SK-N-DZ (cell line): ENCODE results near the gene TAOK1.
"Not testable (repeated sequence)": the region's sequence is repeated elsewhere in the genome, so short reads cannot be mapped to it uniquely, and the experiment has no call there.

ENCODE experiments used
- DNase-seq: peaks from one replicate; pipeline ENCODE4 v3.0.0-alpha.2; 2015; ENCODE audit warnings: low spot score

TAOK1 gene

DNA sequence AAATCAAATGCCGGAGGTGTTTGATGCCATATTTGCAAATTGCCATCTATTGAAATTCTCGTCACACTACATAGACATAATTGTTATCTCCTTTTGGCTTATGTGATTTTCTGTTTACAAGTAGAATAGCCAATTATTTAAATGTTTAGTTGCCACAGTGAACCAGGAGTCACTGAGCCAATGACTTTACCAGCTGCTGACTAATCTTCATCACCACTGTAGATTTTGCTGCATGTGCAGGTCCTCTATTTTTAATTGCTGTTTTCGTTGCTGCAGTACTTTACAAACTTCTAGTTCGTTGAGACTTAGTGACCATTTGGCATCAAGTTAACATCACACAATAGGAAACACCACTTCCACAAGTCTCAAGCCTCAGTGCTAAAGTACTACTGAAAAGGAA, 153.9 kb downstream of the TAOK1 start:
- DNase-seq = no peak

DNA sequence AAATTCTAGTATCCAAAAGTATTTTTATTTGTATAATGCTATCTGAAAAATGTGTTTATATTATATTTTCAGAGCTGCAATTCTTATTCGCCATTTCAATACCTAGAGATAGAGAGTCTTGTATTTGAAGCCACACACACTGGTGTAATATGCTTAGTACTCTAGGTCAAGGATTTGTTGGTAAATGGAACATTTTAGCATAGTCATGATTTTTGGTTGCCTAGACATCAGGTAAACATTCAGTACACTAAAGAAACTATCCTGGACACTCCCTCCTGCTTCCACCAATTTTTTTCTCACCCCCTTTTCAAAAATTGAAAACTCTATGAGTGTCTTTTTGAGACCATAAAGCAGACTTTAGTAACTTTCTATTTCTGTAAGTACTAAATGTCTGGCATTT, 155.9 kb downstream of the TAOK1 start:
- no peak for DNase-seq

DNA sequence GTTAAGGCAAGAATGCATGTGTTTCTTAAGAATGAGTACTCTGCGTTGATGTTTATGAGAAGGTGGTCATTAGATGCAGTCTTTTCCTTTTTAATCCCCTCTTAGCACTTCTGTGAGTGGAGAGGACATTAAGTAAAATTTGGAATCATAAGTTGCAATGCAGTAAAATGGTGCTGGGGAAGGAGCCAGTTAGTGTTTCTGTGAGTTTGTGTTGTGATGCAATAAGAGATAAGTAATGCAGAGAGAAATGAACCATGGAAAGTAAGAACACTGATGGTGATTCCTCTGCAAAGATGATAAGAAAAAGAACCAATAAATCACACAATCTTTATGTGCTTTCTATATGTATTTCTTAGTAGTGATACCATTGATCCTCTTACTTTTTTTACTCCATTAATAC, 156.7 kb downstream of the TAOK1 start:
- no peak for DNase-seq

DNA sequence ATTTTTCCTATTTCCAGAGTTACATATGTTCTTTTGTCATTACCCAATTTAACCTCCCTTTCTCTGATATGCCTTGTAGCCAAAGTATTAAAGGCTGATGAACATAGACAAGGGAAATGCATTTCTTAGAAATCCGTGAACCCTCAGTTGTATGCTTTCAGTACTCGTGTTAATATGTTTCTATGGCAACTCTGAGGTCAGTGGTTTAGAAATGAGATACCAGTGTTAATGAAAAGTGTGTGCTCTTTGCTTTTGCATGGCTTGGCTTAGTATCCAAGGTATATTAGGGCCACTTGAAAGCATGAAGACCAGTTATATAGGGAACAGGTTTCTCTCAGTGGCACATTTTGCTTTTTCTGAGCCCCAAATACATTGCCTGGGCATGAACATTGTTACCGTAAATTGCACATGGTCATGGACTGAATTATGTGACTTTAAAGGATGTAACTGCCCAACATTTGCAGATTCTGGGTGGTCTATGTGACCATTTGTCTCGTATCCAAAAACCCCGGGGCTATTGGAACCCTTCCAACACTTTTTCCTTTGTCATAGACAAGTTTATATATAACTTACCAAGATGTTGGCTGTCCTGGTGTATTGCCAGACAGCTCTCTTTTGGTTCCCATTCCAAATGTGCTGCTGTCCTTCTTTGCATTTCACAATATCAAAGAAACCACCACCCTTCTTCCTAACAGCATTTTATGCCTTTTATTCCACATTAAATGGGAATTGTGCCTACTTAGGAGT, 159.2 kb downstream of the TAOK1 start:
- DNase-seq = no peak

DNA sequence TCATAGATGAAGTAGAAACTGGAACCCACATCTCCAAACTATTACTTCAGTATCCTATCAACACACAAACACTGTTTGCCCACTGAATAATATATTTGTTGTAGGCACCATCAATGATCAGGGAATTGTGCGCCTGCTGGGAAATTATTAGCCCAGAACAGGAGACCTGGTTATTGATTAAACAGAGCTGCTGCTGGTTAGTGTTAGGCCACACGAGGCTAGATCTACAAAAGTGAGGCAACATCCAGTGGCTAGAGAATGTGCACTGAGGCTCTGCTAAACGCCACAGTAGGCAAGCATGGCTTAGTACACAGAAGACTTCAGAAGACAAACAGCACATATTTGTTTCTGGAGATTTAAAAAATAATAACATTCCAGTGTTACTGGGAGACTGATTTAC, 165.7 kb downstream of the TAOK1 start:
- no peak for DNase-seq

DNA sequence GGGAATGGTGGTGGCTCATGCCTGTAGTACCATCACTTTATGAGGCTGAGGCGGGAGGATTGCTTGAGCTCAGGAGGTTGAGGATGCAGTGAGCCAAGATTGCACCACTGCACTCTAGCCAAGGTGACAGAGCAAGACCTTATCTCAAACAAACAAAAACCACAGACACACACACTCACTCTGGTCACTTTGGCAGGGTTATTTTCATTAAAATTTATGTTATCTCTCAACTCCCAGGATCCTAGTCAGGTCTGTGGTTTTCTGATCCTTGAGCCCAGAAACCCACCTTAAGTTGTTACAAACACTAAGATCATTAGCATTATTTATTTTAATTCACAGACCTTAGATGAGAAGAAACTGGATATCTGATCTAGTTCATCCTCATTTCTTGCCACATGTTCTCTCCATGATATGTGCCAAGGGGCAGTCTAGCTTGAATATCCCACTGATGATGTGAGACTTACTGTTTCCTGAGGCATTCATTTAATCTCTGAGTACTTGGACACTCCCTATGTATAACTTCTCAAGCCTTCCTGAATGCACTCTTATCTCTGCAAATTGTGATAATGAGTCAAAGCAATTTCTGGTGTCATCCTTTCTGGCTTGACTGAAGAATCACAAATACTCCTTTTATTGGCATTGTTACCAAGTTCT, 167.0 kb downstream of the TAOK1 start:
- DNase-seq = no peak

DNA sequence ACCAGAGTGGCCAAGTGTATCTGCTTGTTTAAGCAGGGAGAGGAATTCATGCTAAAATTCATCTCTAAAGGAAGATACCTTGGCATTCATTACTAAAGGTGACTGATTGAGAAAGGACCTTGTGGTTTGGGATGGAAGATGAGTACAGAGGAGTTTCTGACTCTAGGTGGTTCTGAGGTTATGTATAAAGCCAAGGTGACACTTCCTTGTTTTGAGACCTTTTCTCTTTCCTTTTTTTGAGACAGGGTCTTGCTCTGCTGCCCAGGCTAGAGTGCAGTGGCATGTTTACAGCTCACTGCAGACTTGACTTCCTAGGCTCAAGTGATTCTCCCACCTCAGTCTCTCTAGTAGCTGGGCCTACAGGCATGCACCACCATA, 167.6 kb downstream of the TAOK1 start:
- no peak for DNase-seq

DNA sequence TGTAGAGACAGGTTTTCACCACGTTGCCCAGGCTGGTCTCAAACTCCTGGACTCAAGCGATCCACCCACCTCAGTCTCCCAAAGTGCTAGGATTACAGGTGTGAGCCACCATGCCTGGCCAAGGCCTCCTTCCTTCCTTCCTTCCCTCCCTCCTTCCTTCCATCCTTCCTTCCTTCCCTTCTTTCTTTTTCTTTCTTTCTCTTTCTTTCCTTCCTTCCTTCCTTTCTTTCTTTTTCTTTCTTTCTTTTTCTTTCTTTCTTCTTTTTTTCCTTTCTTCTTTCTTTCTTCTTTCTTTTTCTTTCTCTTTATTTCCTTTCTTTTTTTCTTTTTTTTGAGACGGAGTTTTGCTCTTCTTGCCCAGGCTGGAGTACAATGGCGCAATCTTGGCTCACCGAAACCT, 168.0 kb downstream of the TAOK1 start:
- DNase-seq = not testable (repeated sequence)

DNA sequence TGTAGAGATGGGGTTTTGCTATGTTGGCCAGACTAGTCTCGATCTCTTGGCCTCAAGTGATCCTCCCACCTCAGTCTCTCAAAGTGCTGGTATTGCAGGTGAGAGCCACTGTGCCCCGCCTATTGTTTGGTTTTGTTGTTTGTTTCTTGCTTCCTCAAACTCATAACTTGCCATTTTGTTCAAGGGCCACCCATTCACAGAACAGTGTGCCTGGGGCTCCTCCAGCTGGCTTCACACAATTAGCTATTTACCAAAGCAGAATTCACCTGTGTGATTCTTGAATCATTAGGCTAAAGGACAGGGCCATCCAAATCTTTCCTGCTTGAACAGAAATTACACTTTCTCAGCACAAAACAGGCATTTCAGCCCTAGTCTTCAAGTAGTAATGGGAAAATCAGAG, 169.5 kb downstream of the TAOK1 start:
- DNase-seq = no peak

DNA sequence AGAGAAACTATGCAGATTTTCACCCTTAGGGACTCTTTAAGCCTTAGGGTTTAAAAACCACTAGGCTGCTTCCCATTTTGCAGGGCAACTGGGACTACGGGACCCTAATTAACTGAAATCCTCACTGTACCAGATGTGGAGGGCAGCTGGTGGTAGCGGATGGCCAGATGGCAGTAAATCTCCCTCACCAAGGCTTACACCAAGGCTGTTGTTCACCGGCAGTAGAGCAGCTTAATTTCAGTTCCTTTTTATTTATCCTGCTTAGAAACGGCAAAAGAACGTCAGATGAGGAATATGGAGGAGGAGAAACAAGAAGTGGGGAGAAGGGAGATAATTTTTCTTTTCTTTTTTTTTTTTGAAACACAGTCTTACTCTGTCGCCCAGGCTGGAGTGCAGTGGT, 170.2 kb downstream of the TAOK1 start:
- no peak for DNase-seq

DNA sequence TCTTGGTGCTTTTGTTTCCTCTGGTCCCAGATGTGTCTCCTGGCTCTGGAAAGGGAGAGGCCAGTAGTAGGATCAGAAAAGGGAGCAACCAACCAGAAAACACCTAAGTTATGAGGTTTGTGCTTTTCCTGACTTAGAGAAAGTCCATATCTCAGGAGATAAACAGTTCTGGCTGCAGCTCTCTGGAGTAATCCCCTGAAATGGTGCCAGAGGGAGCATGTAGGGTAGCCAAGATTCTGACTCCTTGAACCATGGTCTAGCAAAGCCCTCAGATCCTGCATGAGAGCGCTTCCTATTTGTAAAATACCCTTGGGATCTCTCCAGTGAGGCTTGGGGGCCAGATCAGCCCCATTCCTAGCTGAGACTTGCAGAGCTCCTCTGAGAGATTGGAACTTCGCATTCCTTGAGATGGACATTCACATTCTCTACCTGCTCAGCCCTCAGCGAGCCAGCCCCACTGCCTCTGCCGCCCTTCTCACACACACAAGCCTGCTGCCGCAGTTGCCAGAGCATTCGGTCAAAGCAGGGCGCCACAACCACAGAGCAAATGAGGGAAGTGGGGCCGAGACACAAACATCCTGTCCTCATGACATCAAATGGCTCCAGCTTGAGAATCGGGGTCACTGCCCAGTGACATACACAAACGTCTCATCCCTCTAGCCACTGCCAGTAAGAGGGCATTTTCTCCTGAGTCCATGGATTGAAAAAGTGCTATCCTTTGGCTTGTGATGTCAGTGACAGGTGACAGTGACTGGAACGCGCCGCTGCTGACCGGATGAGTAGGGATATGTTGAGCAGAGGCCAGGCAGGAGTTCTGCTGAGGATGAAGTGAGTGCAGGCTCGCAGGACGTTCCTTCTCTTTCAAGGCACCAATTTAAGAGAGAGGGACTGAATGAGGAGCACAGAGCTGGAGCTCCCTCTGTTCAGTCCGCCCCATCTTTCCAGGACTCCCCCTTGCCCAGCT, 171.7 kb downstream of the TAOK1 start:
- DNase-seq = no peak

DNA sequence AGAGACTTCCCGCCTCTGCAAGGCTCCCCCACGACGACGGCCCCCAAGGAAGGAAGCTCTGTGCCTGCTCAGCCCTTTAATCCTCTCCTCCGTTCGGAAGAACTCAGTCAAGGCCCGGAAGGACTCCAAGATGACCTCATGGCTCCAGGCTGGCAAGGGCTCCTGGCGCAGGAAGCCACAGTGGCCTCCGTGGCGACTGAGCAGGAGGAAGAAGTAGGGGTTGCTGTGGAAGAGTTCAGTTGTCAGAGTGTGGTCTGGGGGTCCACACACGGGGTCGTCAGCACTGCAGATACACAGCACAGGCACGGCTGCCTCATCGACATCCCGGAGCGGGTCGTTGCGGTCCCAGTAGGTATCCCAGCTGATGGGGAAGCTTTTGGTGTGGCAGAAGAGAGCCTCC, 172.5 kb downstream of the TAOK1 start:
- peak; percentile 6 for DNase-seq

DNA sequence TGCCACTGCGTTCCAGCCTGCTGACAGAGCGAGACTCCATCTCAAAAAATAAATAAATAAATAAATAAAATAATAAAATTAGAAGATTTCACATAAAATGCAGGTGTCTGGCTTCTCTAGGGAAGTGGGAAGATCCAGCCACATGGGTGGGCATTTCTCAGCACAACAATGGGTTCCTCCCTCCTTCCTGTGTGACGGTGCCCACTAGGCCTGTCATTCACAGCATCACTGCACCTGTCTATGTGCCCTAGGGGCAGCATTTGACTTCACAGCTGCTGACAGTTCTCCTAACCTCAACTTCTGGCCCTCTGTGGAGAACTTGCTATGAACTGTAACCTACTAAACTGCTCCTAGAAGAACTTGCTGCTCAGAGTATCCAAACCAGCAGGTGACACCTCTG, 173.7 kb downstream of the TAOK1 start:
- DNase-seq = peak; percentile 11

DNA sequence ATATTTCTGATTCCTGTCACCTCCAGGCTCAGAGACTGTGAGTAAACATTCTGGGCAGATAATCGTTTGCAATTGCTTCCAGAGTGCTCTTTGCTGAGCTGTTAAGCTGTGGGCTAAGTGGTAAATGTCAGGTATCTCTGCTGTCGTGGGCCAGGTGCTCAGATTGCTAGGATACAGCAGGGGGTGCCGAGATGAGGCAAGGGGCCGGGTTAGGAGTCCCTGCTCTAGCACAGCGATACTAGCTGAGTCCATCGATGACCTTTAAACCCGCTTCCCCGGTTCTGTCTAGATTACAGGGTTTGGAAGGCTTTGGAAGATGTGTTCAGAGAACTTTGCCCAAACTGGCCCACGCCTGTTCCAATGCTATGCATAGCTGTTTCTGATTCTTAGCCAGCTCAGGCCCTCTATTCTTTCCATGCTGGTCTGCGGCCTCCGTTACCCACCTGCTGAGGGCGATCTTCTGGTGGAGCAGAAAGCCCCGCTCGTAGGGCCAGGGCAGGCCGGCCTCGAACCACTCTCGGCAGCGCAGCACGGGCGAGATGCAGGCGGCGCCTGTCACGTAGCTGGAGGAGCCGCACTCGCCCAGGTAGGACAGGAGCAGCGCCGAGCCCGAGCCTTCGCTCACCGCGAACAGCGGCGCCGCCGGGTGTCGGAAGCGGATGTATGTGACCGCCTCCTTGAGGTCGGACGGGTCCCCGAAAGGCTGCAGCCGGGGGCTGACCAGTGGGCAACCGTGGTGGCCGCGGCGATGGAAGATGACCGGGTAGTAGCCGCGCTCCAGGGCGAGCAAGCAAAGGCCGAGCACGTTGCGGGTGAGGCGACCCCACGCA, 175.7 kb downstream of the TAOK1 start:
- DNase-seq = peak; percentile 55

DNA sequence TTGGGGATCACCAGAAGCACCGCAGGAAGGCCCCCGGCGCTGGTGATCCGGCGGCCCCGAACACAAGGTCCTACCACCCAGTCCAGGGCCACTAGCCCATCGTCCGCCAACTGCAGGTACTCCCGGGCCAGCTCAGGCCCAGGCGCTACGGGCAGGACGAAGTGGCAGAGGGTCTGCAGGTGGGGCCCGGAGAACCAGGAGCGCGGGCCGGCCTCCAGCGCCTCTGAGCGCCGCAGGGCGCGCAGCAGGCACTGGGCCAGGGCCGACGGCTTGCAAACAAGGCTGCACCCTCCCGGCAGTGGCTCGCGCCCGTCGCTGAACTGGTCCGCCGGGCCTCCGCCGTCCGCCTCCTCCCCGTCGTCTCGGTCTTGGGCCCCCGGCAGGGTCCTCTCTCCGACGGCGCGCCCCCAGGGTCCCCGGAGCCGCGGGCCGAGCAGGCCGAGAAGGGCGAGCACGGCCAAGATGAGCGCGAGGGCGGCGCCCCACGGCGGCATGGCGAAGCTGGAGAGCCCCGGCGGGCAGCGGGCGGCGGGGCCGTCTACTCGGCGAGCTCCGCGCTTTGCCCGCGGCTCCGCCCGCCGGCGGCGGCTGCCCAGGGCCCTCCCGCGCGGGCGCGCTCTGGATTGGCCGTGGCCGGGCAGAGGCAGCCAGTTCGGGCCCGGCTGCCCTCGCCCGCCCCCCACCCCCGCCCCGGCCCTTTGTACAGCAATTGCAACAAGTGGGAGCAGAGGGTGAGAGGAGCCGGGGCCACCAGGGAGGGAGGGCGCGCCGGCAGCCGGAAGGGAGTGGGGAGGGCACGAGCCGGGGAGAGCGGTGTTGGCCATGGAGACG, 176.5 kb downstream of the TAOK1 start, which contains the start of gene ABHD15:
Gene ABHD15 (minus strand): TSS at position 565 of the 831 bp plus-strand sequence. CDS start 71 bp downstream, at position 494.
- DNase-seq = peak; percentile 57

DNA sequence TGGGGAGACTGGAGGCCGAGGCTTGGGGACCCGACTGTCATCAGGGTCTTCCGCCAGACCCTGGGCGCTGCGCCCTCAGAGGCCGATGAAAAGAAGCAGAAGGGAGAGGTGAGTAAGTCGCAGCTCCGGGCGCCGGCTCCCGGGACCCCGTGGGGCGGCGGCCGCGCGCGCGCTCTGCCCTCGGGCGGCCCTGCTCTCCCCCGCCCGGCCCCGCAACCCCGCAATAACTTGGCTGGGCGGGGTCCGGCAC, 177.1 kb downstream of the TAOK1 start:
- DNase-seq = no peak

DNA sequence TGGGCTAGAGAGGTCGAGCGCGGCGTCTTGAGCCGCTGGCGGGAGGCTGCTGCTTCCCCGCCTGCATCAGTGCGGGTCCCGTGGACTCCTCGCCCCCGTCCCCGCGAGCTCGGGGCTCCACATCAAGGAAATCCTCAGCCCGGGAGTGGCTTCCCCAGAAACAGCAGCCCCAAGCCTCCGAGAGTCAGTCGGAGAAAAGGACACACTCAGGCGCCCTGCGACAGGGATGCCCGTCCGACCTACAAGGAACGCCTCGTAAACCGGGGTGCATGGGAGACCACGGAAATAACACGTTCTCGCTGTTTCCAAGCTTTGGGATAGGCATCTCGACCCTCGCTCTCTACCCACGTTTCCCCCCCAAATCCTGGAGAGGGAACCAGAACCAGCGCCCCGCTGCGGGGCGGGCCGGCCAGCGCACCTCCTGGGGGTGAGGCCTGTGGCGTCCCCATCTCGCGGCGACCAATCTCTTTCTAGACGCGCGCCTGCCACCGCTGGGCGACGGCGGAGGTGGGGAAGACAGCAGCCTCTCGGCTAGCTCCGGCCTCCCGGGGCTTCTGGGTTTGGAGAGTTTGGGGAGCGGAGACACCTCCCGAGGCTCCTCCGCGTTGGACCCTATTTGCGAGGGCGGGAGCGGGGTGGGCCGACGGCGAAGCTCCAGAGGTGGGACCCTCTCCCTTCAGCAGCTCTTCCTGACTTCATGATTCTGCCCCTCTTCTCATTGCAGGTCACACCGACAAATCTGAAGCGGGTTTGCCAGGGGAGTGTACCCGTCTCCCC, 177.6 kb downstream of the TAOK1 start:
- peak; percentile 79 for DNase-seq

DNA sequence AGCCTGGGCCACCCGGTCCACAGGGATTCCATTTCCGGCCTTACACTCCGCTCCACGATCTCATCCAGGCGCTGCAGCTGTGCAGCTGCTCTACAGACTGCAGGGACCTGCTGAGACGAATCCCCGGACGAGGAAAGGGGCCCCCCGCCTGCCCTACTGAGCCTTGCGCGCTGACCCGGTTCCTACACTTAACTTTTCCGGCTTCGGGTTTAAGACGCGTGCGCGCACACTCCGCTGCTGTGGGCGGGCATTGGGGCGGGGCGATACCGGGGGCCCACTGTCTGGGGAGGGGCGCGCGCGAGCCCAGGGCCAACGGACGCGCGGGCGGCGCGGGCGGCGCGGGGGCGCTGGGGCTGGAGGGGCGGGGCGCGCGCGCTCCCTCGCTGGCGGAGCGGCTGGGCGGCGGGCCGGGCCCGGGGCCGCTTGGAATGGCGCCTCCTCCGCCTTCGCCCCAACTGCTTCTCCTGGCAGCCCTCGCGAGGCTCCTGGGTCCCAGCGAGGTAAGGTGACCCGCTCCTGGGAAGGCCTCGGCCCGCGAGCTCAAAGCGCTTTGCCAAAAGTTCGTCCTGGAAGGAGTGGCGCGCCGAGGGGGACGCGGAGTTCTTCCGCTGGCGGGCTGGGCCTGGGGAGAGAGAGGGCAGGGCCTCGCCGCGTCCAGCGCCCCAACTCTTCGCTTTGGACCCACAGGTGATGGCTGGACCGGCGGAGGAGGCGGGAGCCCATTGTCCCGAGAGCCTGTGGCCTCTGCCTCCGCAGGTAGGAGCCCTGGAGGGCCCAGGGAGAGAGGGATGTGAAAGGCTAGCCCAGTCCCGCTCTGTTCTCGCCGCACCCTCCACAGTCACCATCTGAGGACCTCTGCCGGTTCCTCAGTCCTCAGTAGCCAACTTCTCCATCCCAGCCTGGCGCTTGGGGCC, 178.4 kb downstream of the TAOK1 start, which contains the start of gene TP53I13:
Gene TP53I13 (plus strand): TSS at position 371 of the 914 bp plus-strand sequence. CDS start 58 bp downstream, at position 429.
- peak; percentile 91 for DNase-seq
